A549 (cell line): ENCODE measurements around the gene NSMF.

Source experiments
- BHLHE40 ChIP-seq: IDR thresholded peaks from 2 replicates; pipeline ENCODE4 v1.6.1; 2012; ENCODE audit warnings: low read depth, low read length, inconsistent platforms
- CBX2 ChIP-seq: fragments of 200-600 bp; sonication (generic); IDR thresholded peaks from 2 replicates; pipeline ENCODE4 v1.6.1; 2016; ENCODE audit warnings: low read depth, mild to moderate bottlenecking, borderline replicate concordance
- CEBPB ChIP-seq, 2 experiments: fragments of >200 bp in 1 of 2; sonication (Bioruptor Twin) in 1 of 2; formaldehyde crosslinking in 1 of 2; IDR thresholded peaks; 2 replicates each; pipeline ENCODE4 v1.6.1; 2012 to 2016
- CTCF ChIP-seq: fragments of >200 bp; sonication (Bioruptor Twin); formaldehyde crosslinking; IDR thresholded peaks from 3 replicates; pipeline ENCODE4 v1.5.1; 2016
- ELK1 ChIP-seq: fragments of 150-350 bp; IDR thresholded peaks from 2 replicates; pipeline ENCODE4 v1.6.1; 2014; ENCODE audit warnings: low read depth, mild to moderate bottlenecking, low read length
- FOSL2 ChIP-seq, 2 experiments: fragments of 450-650 bp in 1 of 2; fragments of >200 bp in 1 of 2; sonication (Bioruptor Twin) in 1 of 2; formaldehyde crosslinking; IDR thresholded peaks; 2 replicates each; pipeline versions ENCODE4 v1.5.0 to v1.6.1; 2016 to 2020; ENCODE audit warnings: mild to moderate bottlenecking in 1 of 2, moderate library complexity in 1 of 2
- KDM5A ChIP-seq: fragments of 200-600 bp; sonication (generic); IDR thresholded peaks from 2 replicates; pipeline ENCODE4 v1.6.1; 2016; ENCODE audit warnings: antibody characterized with exemption, mild to moderate bottlenecking
- MAFK ChIP-seq: fragments of 450-650 bp; IDR thresholded peaks from 2 replicates; pipeline ENCODE4 v1.6.1; 2014; ENCODE audit not compliant: partially characterized antibody
- MYC ChIP-seq: IDR thresholded peaks from 2 replicates; pipeline ENCODE4 v1.6.1; 2012; ENCODE audit warnings: mild to moderate bottlenecking, inconsistent platforms, low read length, improper control_type of control experiment, borderline replicate concordance
- POLR2A ChIP-seq: IDR thresholded peaks from 2 replicates; pipeline ENCODE4 v1.6.1; 2012; ENCODE audit warnings: mild to moderate bottlenecking, low read length
- RAD21 ChIP-seq, 2 experiments: fragments of >200 bp in 1 of 2; sonication (Bioruptor Twin) in 1 of 2; formaldehyde crosslinking in 1 of 2; IDR thresholded peaks in 1 of 2; conservative IDR thresholded peaks in 1 of 2; 2 replicates in 1 of 2; 3 replicates in 1 of 2; pipeline ENCODE4 v1.6.1; 2012 to 2018; ENCODE audit warnings: inconsistent platforms in 1 of 2
- SMC3 ChIP-seq: fragments of >200 bp; sonication (Bioruptor Twin); formaldehyde crosslinking; IDR thresholded peaks from 3 replicates; pipeline ENCODE4 v1.6.1; 2018; ENCODE audit warnings: inconsistent platforms

- TF ChIP-seq ELK1: no peak
- TF ChIP-seq KDM5A: no peak
- TF ChIP-seq SMC3: no peak; the same call in 2 of the 3 replicates
- no peak for TF ChIP-seq POLR2A
- TF ChIP-seq CTCF: peak; percentile 5; the same call in 1 of the 3 replicates
- no peak for TF ChIP-seq MAFK
- no peak for TF ChIP-seq BHLHE40
- TF ChIP-seq CEBPB (IDR thresholded peaks at IDR 0.05): no peak
- TF ChIP-seq RAD21 (conservative IDR thresholded peaks at IDR 0.05 in 1 of 2, IDR thresholded peaks at IDR 0.05 in 1 of 2): no peak
- no peak for TF ChIP-seq CBX2
- TF ChIP-seq MYC: no peak
- TF ChIP-seq FOSL2 (IDR thresholded peaks at IDR 0.05): no peak
- TF ChIP-seq FOSL2 (CRISPR knock-in tag; IDR thresholded peaks at IDR 0.05): peak; percentile 77
Observed at GRCh38 chr9:137423514-137424291, 35.4 kb downstream of the NSMF start.
